HL-60 (cell line): ENCODE data around the gene EYS.

Experiments
- CTCF ChIP-seq: IDR thresholded peaks from one replicate; pipeline ENCODE4 v1.5.1; 2011; ENCODE audit warnings: low read length, control low read depth, inconsistent platforms; ENCODE audit not compliant: insufficient read depth
- POLR2AphosphoS5 ChIP-seq: IDR thresholded peaks from 2 replicates; pipeline ENCODE4 v1.6.1; 2012; ENCODE audit warnings: low read depth

DNA sequence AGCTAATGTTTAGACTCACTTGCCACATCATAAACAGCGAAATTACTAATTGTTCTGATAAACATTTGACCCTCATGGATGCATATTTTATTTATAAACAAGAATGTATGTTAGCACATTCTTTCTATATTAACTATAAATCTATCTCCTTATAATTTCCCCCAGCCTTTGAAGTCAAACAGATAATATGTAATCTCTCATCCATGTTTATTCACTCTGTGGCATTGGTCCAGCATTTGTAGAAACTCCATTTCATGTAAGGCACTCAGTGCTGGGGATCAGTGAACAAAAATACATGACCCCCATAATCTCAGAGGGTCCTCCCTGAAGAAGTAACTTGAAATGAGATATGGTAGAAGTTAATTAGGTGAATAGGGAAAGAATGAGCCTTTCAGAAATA lies 856.9 kb downstream of the EYS start:
- TF ChIP-seq CTCF (no peak), POLR2AphosphoS5 (no peak)
